Activated CD4-positive, alpha-beta T cell treated with anti-CD3 and anti-CD28 coated beads for 24 hours (primary cell): ENCODE data around the gene PECR.

Experiments
- DNase-seq, 2 donors: peaks; one replicate each; pipeline ENCODE4 v3.0.0-alpha.2; 2020; ENCODE audit warnings: low read depth in 2 of 2

Gene PECR

GRCh38 chr2:216071111-216071851, 10.3 kb downstream of the PECR start:
- DNase-seq, result no peak

- DNase-seq, result no peak
Observed at GRCh38 chr2:216070195-216070594, 11.4 kb downstream of the PECR start.

GRCh38 chr2:216069028-216069427, 12.6 kb downstream of the PECR start:
- DNase-seq, result no peak

- DNase-seq, result no peak
Observed at GRCh38 chr2:216066230-216066629, 15.4 kb downstream of the PECR start.

DNA sequence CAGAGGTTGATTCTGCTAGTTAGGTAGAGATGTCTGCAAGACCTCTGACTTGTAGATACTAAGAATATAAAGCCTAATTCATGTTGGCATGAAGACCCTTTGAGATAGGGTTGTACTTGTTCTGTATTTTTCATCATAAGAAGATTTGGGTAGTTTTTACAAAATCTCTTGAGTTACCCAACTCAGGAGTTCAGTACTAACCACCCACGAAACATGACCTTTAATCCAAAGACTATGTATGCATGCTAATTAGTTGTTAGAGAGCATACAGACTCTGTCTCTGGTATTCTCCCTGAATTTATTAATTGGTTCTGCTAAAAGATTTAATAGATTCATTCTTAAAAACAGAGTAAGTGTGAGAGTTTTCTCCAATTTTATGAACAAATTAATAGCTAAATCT, 16.9 kb downstream of the PECR start:
- DNase-seq, result no peak

DNA sequence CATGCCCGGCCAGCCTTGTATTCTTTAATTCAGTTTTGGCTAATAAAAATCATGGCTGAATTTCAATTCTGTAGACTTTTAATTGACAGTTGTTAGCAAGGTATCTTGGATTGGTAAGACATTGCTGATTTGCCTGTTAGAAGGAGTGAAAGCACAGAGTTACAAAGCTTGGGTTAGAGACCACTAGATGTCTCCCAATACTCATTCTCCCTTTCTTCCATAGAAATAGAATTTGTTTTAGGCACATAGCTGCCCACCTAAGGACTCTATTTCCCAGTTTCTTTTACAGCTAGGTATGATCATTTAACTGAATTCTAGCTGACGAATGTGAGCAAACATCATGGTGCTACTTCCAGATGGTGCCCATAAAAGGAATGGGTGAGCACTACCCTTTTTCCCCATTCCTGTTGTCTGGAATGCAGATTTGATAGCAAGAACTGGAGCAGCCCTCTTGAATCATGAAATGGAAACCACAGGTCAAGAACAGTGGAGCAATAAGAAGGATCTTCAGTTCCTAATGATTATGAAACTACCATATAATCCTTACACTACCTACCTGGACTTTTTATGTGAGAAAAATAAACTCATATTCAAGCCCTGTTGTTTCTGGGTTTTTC, 17.5 kb downstream of the PECR start:
- DNase-seq, result no peak

GRCh38 chr2:216059233-216059834, 22.3 kb downstream of the PECR start:
- no peak for DNase-seq

GRCh38 chr2:216057688-216058193, 23.9 kb downstream of the PECR start:
- peak; percentile 16 to 22 for DNase-seq

GRCh38 chr2:216056739-216057138, 24.9 kb downstream of the PECR start:
- DNase-seq, result no peak

GRCh38 chr2:216055680-216056079, 25.9 kb downstream of the PECR start:
- DNase-seq, result no peak

GRCh38 chr2:216052420-216052819, 29.2 kb downstream of the PECR start:
- no peak for DNase-seq

GRCh38 chr2:216051350-216051749, 30.3 kb downstream of the PECR start:
- no peak for DNase-seq

DNA sequence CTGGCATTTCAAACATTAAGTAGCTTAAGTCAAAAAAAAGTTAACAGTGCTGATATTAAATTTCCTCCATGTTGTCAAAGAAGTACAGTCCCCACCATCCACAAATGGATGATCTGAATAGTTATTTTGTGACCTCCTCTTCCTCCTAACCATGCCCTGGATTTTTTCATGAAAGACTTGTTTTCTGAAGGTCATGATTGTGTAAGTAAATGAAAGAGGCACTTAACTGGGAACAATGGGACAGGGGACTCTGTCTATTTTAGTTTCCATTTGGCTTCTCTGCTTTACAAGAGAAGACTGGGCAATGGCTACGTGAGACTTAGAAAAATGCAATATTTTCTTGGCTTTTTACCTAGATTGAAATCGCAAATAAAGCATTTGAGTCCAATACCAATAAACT, 32.2 kb downstream of the PECR start:
- no peak for DNase-seq

GRCh38 chr2:216047397-216047796, 34.2 kb downstream of the PECR start:
- no peak for DNase-seq

DNA sequence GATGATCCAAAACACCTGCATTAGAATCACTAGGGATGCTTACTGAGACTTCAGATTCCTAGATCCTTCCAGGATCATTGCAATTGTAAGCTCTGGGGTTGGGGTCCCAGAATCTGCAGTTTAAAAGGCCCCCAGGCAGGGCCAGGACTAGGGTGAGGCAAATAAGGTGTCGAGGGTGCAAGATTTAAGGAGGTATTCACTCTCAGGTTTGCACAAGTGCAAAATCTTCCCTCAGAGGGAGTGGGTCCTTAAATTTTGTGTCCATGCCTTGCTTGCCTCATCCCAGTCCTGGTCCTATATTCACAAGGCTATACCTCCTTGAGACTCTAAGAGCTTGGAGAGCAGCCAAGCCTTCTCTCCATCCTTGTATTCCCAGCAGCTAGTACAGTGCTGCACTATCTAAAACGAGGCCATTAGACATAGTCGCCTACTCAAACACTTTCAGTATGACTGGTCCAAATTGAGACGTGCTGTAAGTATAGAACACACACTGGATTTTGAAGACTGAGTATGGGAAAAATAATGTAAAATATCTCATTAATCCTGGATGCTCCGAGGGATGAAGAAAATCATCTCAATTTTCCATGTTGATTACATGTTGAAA, 36.6 kb downstream of the PECR start:
- no peak for DNase-seq

- no peak for DNase-seq
Observed at GRCh38 chr2:216043949-216044348, 37.7 kb downstream of the PECR start.

- DNase-seq, result no peak
Observed at GRCh38 chr2:216041438-216041837, 40.2 kb downstream of the PECR start.

- DNase-seq, result no peak
Observed at GRCh38 chr2:216039918-216040317, 41.7 kb downstream of the PECR start.

DNA sequence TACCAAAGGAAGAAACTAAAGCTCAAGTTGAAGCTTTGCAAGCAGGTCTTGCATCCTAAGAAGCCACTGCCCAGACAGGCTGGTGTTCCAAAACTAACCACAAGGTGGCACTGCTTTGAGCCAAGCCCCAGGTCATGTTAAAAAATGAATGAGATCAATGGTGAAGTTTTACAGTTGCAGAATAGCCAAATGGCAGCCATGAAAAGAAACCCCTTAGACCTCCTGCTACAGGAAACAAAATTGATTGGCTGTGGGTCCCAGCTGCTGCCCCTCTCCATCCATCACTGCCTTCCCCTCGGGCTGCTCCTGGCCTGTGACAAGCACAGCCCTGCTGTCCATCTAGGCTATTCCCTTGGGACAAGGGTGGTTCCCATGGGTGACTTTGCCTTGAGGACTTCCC, 47.5 kb downstream of the PECR start:
- peak; percentile 79 to 85 for DNase-seq

GRCh38 chr2:216033403-216033802, 48.2 kb downstream of the PECR start:
- DNase-seq, result no peak

DNA sequence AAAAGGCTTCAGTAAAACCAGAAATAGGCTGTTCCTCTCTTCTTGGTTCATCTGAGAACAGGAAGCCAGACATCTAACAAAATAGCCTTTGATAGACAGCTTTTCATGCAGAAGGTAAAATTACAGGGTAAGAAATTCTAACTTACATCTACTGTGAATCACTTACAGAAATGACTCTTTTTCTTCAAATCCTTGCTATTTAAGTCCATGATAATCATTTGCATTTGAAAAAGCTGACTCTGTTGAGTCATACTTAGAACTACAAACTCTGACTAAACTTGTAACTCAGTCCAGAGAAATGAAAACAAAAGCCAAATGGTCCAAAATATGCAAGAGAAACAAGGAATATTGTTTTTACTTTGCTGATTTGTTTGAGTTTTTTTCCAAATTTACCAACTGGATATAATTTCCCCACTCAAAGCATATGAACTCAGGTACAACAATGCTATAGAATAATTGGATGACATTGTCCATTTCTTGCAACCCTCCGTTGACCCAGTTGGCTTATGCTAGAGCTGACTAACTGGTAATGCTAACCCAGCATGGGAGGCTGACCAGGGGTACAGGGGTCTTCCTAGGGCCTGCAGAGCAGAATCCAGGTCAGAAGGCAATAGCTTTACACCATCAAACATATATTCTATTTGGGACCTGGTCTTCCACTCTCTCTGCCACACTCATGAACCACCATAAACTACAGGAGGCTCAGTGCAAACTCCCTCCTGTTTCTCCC, 49.5 kb downstream of the PECR start:
- DNase-seq, result no peak

DNA sequence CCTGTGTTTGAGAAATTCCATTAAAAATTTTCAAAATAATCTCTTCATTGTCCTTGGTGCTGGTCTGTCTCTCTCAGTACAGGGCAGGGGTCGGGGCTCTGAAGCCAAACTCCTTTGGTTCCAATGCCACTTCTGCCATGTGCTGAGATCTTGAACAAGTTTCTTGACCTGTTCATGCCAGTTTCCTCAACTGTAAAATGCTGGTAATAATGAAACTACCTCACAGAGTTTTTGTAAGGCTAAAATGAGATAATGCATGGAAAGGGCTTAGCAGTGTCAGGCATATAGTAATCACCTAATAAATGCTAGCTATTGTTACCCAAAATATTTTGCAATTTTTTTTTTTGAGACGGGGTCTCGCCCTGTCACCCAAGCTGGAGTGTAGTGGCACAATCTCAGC, 51.4 kb downstream of the PECR start:
- DNase-seq, result no peak
